ENCODE data around the gene FCHSD1. TPM values are rescaled to one million over a fixed set of nuclear protein-coding genes. Genes with fewer than 3 reads are reported as not detected.

The FCHSD1 gene
- total RNA-seq = 11.9 and 16.1 TPM in 2 replicates

GRCh38 chr5:141650851-141651727 lies at the start of gene FCHSD1:
TSS of gene FCHSD1 (minus strand) at chr5:141651418. CDS start at chr5:141651368, 50 bp downstream.

GRCh38 chr5:141681695-141682641 lies 30.8 kb upstream of the FCHSD1 start, which contains the start of gene ARAP3:
TSS of gene ARAP3 (minus strand) at chr5:141682230. CDS start at chr5:141680486, 1,744 bp downstream.

GRCh38 chr5:141636413-141637122 lies 14.7 kb downstream of the FCHSD1 start, which contains the start of the genes HDAC3 and RELL2:
TSS of gene HDAC3 (minus strand) at chr5:141636849. CDS start at chr5:141636790, 59 bp downstream.
TSS of gene RELL2 (plus strand) at chr5:141636997. CDS start at chr5:141638226, 1,229 bp downstream.

GRCh38 chr5:141618804-141619554 lies 32.2 kb downstream of the FCHSD1 start, which contains the start of gene DIAPH1:
TSS of gene DIAPH1 (minus strand) at chr5:141619000. CDS start at chr5:141618914, 86 bp downstream.

Other genes starting within 250 kb of the FCHSD1 start
- 0.98 and 6.1 TPM in 2 replicates for gene PCDHGA9, start 248.6 kb downstream of the FCHSD1 start, total RNA-seq
- gene PCDHGB6, start 243.4 kb downstream of the FCHSD1 start, total RNA-seq = 2.0 and 6.3 TPM in 2 replicates
- 2.8 and 10.5 TPM in 2 replicates for gene PCDHGA10, start 238.4 kb downstream of the FCHSD1 start, total RNA-seq
- gene PCDHGB7, start 233.7 kb downstream of the FCHSD1 start, total RNA-seq = 5.1 and 18.1 TPM in 2 replicates
- 5.4 and 10.4 TPM in 2 replicates for gene PCDHGA11, start 230.4 kb downstream of the FCHSD1 start, total RNA-seq
- 3.4 and 13.8 TPM in 2 replicates for gene PCDHGA12, start 220.9 kb downstream of the FCHSD1 start, total RNA-seq
- gene PCDHGC3, start 175.5 kb downstream of the FCHSD1 start, total RNA-seq = 36.5 and 60.1 TPM in 2 replicates
- 0.38 and 0.81 TPM in 2 replicates for gene PCDHGC4, start 166.4 kb downstream of the FCHSD1 start, total RNA-seq
- gene PCDHGC5, start 162.3 kb downstream of the FCHSD1 start, total RNA-seq = 0.33 and 1.4 TPM in 2 replicates
- 58.8 and 101 TPM in 2 replicates for gene DIAPH1, start 32.4 kb downstream of the FCHSD1 start, total RNA-seq
- 48.2 and 49.1 TPM in 2 replicates for gene HDAC3, start 14.6 kb downstream of the FCHSD1 start, total RNA-seq
- 4.6 and 5.8 TPM in 2 replicates for gene RELL2, start 14.4 kb downstream of the FCHSD1 start, total RNA-seq
- gene ARAP3, start 30.8 kb upstream of the FCHSD1 start, total RNA-seq = 6.0 and 7.2 TPM in 2 replicates
- gene PCDH1, start 227.0 kb upstream of the FCHSD1 start, total RNA-seq = 0.76 and 1.1 TPM in 2 replicates